Hepatocyte (in vitro differentiated cells): ENCODE data around the gene SLC5A5.

Experiments used
- EZH2 ChIP-seq: fragments of 200-600 bp; sonication (generic); IDR thresholded peaks from 2 replicates; pipeline ENCODE4 v1.6.1; 2016; ENCODE audit warnings: antibody characterized with exemption, mild to moderate bottlenecking, borderline replicate concordance
- EZH2phosphoT487 ChIP-seq: fragments of 200-600 bp; sonication (generic); IDR thresholded peaks from one replicate; pipeline ENCODE4 v1.6.1; 2018; ENCODE audit warnings: antibody characterized with exemption, mild to moderate bottlenecking, low read depth, moderate library complexity; ENCODE audit not compliant: unreplicated experiment, severe bottlenecking
- TF ChIP-seq, protein P1 (sequence below): fragments of 200-600 bp; sonication (generic); IDR thresholded peaks from 2 replicates; pipeline ENCODE4 v1.5.1; 2016; ENCODE audit warnings: antibody characterized with exemption, mild to moderate bottlenecking; ENCODE audit not compliant: poor library complexity

DNA sequence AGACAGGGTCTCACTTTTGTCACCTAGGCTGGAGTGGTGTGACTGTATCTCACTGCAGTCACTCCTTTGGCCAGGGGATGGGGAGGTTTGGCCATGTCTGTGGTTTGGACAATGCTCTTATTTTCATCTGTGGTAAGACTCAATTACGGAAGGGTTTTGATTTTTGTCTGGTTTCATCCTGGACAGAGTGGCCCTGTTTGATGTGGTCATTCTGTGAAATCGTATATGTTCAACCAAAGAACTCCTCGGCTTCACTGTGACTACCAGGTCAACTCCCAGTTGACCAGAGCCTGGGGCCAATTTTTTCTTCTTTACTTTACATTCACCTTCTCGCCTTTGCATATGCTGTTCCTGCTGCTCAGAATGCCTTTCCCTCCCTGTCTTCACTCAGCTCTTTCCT, 54.3 kb downstream of the SLC5A5 start:
- TF ChIP-seq EZH2phosphoT487: no peak
- TF ChIP-seq, protein P1, sequence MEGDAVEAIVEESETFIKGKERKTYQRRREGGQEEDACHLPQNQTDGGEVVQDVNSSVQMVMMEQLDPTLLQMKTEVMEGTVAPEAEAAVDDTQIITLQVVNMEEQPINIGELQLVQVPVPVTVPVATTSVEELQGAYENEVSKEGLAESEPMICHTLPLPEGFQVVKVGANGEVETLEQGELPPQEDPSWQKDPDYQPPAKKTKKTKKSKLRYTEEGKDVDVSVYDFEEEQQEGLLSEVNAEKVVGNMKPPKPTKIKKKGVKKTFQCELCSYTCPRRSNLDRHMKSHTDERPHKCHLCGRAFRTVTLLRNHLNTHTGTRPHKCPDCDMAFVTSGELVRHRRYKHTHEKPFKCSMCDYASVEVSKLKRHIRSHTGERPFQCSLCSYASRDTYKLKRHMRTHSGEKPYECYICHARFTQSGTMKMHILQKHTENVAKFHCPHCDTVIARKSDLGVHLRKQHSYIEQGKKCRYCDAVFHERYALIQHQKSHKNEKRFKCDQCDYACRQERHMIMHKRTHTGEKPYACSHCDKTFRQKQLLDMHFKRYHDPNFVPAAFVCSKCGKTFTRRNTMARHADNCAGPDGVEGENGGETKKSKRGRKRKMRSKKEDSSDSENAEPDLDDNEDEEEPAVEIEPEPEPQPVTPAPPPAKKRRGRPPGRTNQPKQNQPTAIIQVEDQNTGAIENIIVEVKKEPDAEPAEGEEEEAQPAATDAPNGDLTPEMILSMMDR: no peak
- TF ChIP-seq EZH2: no peak
